HepG2 (cell line): ENCODE data around the gene B4GALT3. TPM values are rescaled to one million over a fixed set of nuclear protein-coding genes. Genes with fewer than 3 reads are reported as not detected.
A peak's percentile ranks its signal among the peaks of the same experiment; 100 is the strongest.

Experiments
- ERF ChIP-seq: IDR thresholded peaks from 2 replicates; pipeline ENCODE4 v1.6.1; 2018; ENCODE audit warnings: missing biosample characterization, missing genetic modification reagents
- ESRRA ChIP-seq: sonication (generic); formaldehyde crosslinking; IDR thresholded peaks from 2 replicates; pipeline ENCODE4 v1.5.1; 2020; ENCODE audit warnings: mild to moderate bottlenecking, low read depth, missing genetic modification reagents
- GABPA ChIP-seq, 2 experiments: IDR thresholded peaks; 2 replicates each; pipeline ENCODE4 v1.6.1; 2011 to 2016; ENCODE audit warnings: low read depth in 2 of 2, low read length in 1 of 2, missing biosample characterization in 1 of 2, missing genetic modification characterization in 1 of 2
- GATAD2A ChIP-seq: IDR thresholded peaks from 2 replicates; pipeline ENCODE4 v1.6.1; 2016
- KLF13 ChIP-seq: sonication (generic); formaldehyde crosslinking; IDR thresholded peaks from 2 replicates; pipeline ENCODE4 v1.4.0; 2020; ENCODE audit warnings: mild to moderate bottlenecking, missing genetic modification reagents
- MAZ ChIP-seq, 2 experiments: sonication (generic) in 1 of 2; formaldehyde crosslinking in 1 of 2; IDR thresholded peaks; 2 replicates each; pipeline versions ENCODE4 v1.5.0 to v1.6.1; 2012 to 2020; ENCODE audit warnings: low read depth in 2 of 2, mild to moderate bottlenecking in 2 of 2, borderline replicate concordance in 1 of 2, improper control_type of control experiment in 1 of 2, low read length in 1 of 2, missing genetic modification reagents in 1 of 2, moderate library complexity in 1 of 2
- MIXL1 ChIP-seq: IDR thresholded peaks from 2 replicates; pipeline ENCODE4 v1.6.1; 2016
- MXI1 ChIP-seq: IDR thresholded peaks from 3 replicates; pipeline ENCODE4 v1.6.1; 2012; ENCODE audit warnings: low read depth, low read length, inconsistent platforms, borderline replicate concordance
- NR1H2 ChIP-seq: sonication (generic); formaldehyde crosslinking; IDR thresholded peaks from 2 replicates; pipeline ENCODE4 v1.8.1; 2022; ENCODE audit warnings: low read depth, missing genetic modification reagents, borderline replicate concordance
- PRDM4 ChIP-seq: sonication (generic); formaldehyde crosslinking; IDR thresholded peaks from 2 replicates; pipeline ENCODE4 v1.9.0; 2021; ENCODE audit warnings: missing genetic modification reagents, borderline replicate concordance
- REXO4 ChIP-seq: sonication (generic); formaldehyde crosslinking; IDR thresholded peaks from 2 replicates; pipeline ENCODE4 v1.8.0; 2022; ENCODE audit warnings: missing genetic modification reagents, mild to moderate bottlenecking, borderline replicate concordance
- SKI ChIP-seq: fragments of 450-650 bp; IDR thresholded peaks from one replicate; pipeline ENCODE4 v1.6.1; 2018; ENCODE audit warnings: mild to moderate bottlenecking; ENCODE audit not compliant: partially characterized antibody
- SP4 ChIP-seq: sonication (generic); formaldehyde crosslinking; IDR thresholded peaks from 2 replicates; pipeline ENCODE4 v1.8.1; 2023; ENCODE audit warnings: mild to moderate bottlenecking, missing genetic modification reagents
- ZBTB8A ChIP-seq: sonication (generic); formaldehyde crosslinking; IDR thresholded peaks from 2 replicates; pipeline ENCODE4 v1.4.0; 2020; ENCODE audit warnings: mild to moderate bottlenecking, low read depth, missing genetic modification reagents, borderline replicate concordance
- ZNF335 ChIP-seq: sonication (generic); formaldehyde crosslinking; IDR thresholded peaks from 2 replicates; pipeline ENCODE4 v1.4.0; 2020; ENCODE audit warnings: missing genetic modification reagents
- ZNF350 ChIP-seq: sonication (generic); formaldehyde crosslinking; IDR thresholded peaks from 2 replicates; pipeline ENCODE4 v1.4.0; 2020; ENCODE audit warnings: mild to moderate bottlenecking, low read depth, missing genetic modification reagents, borderline replicate concordance
- ZNF703 ChIP-seq: sonication (generic); formaldehyde crosslinking; IDR thresholded peaks from 2 replicates; pipeline ENCODE4 v1.5.1; 2020; ENCODE audit warnings: missing genetic modification reagents, mild to moderate bottlenecking, moderate library complexity, borderline replicate concordance
- ZNF776 ChIP-seq: sonication (generic); formaldehyde crosslinking; IDR thresholded peaks from 2 replicates; pipeline ENCODE4 v1.4.0; 2020; ENCODE audit warnings: mild to moderate bottlenecking, missing genetic modification reagents
- polyA plus RNA-seq, 8 experiments: library from polyadenylated mRNA; depleted of rRNA in 3 of 8; stranded (reverse) in 7 of 8; unstranded in 1 of 8; fragments of >200 nt; fragmentation: Illumina TruSeq in 4 of 8; extraction: Trizol in 4 of 8; gene quantifications; 2 replicates each; pipeline versions ENCODE4 v1.2.1 to v1.2.3, GENCODE V29; 2011 to 2016; ENCODE audit warnings: low read depth in 4 of 8, missing spikeins in 1 of 8, mixed read lengths in 1 of 8; ENCODE audit not compliant: insufficient read depth in 1 of 8
- total RNA-seq, 5 experiments: library from RNA; depleted of rRNA; stranded (reverse); fragments of >200 nt; fragmentation: Illumina TruSeq; extraction: Trizol; gene quantifications; 2 replicates each; pipeline ENCODE4 v1.2.3, GENCODE V29; 2016; ENCODE audit warnings: low read depth in 1 of 5
- TF ChIP-seq, protein P1 (sequence below): sonication (generic); formaldehyde crosslinking; IDR thresholded peaks from 2 replicates; pipeline ENCODE4 v1.9.0; 2021; ENCODE audit warnings: missing genetic modification reagents, mild to moderate bottlenecking, borderline replicate concordance
- TF ChIP-seq, protein P2 (sequence below): IDR thresholded peaks from 2 replicates; pipeline ENCODE4 v1.6.1; 2016; ENCODE audit warnings: missing biosample characterization, missing genetic modification reagents, low read depth

B4GALT3 gene
- total and polyA plus RNA-seq, 2 of the 13 experiments (the other 11 are each of a cell fraction or from before 2014, with no cell fraction given) = 35.6 to 40.4 TPM

GRCh38 chr1:161209790-161210409 is 32.6 kb upstream of the B4GALT3 start (continued):
- TF ChIP-seq NR1H2 (CRISPR knock-in tag) (no peak), SP4 (CRISPR knock-in tag) (no peak), MIXL1 (CRISPR knock-in tag) (peak; percentile 44; the same call in 1 of the 2 replicates), MAZ (IDR thresholded peaks at IDR 0.05; ENCODE audit: borderline replicate concordance, low read depth, low read length) (peak; percentile 61), MAZ (CRISPR knock-in tag; IDR thresholded peaks at IDR 0.05; ENCODE audit: low read depth) (no peak; the same call in 1 of the 2 replicates), REXO4 (CRISPR knock-in tag) (no peak), ESRRA (CRISPR knock-in tag) (no peak), MXI1 (0 out of 3 replicates have a peak, but pooled peaks have one; percentile 43), ZNF350 (CRISPR knock-in tag) (no peak), SKI (no peak), ZNF776 (CRISPR knock-in tag) (no peak), GATAD2A (CRISPR knock-in tag) (peak; percentile 52; the same call in 1 of the 2 replicates), ZBTB8A (CRISPR knock-in tag) (no peak), PRDM4 (CRISPR knock-in tag) (no peak), GABPA (IDR thresholded peaks at IDR 0.05; ENCODE audit: low read depth, low read length) (no peak), GABPA (CRISPR knock-in tag; IDR thresholded peaks at IDR 0.05; ENCODE audit: low read depth) (peak; percentile 61; the same call in 1 of the 2 replicates), ERF (CRISPR knock-in tag) (peak; percentile 69), ZNF703 (CRISPR knock-in tag) (no peak), KLF13 (CRISPR knock-in tag) (no peak), ZNF335 (CRISPR knock-in tag) (no peak)
- TF ChIP-seq, protein P1, sequence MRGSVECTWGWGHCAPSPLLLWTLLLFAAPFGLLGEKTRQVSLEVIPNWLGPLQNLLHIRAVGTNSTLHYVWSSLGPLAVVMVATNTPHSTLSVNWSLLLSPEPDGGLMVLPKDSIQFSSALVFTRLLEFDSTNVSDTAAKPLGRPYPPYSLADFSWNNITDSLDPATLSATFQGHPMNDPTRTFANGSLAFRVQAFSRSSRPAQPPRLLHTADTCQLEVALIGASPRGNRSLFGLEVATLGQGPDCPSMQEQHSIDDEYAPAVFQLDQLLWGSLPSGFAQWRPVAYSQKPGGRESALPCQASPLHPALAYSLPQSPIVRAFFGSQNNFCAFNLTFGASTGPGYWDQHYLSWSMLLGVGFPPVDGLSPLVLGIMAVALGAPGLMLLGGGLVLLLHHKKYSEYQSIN (CRISPR knock-in tag) = no peak
- TF ChIP-seq, protein P2, sequence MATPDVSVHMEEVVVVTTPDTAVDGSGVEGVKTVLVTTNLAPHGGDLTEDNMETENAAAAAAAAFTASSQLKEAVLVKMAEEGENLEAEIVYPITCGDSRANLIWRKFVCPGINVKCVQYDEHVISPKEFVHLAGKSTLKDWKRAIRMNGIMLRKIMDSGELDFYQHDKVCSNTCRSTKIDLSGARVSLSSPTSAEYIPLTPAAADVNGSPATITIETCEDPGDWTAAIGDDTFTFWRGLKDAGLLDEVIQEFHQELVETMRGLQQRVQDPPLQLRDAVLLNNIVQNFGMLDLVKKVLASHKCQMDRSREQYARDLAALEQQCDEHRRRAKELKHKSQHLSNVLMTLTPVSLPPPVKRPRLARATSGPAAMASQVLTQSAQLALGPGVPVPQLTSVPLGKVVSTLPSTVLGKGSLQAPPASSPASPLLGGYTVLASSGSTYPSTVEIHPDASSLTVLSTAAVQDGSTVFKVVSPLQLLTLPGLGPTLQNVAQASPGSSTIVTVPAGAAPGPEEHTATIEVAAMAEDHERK (CRISPR knock-in tag) = no peak
- TF ChIP-seq, all 625 proteins: peak for 74
